ENCODE results near the gene SOX1.

SOX1 gene

GRCh38 chr13:112072534-112073244, 5.7 kb downstream of the SOX1 start:
- no peak for DNase-seq (ENCODE audit: low read depth in 2 of 2)

- DNase-seq (ENCODE audit: low read depth in 2 of 2): no peak
Measured at GRCh38 chr13:112073245-112074138, 6.5 kb downstream of the SOX1 start.

GRCh38 chr13:112074139-112074865, 7.4 kb downstream of the SOX1 start:
- no peak for DNase-seq (ENCODE audit: low read depth in 2 of 2)

GRCh38 chr13:112077729-112078128, 10.8 kb downstream of the SOX1 start:
- no peak for DNase-seq (ENCODE audit: low read depth in 2 of 2)

GRCh38 chr13:112078216-112078615, 11.3 kb downstream of the SOX1 start:
- no peak for DNase-seq (ENCODE audit: low read depth in 2 of 2)

GRCh38 chr13:112078879-112079531, 12.1 kb downstream of the SOX1 start:
- no peak for DNase-seq (ENCODE audit: low read depth in 2 of 2)

GRCh38 chr13:112079696-112080095, 12.7 kb downstream of the SOX1 start:
- no peak for DNase-seq (ENCODE audit: low read depth in 2 of 2)

GRCh38 chr13:112083971-112084370, 17.0 kb downstream of the SOX1 start:
- no peak for DNase-seq (ENCODE audit: low read depth in 2 of 2)

GRCh38 chr13:112092453-112092852, 25.5 kb downstream of the SOX1 start:
- DNase-seq (ENCODE audit: low read depth in 2 of 2): no peak

- DNase-seq (ENCODE audit: low read depth in 2 of 2): no peak
Measured at GRCh38 chr13:112095354-112095753, 28.4 kb downstream of the SOX1 start.

GRCh38 chr13:112096959-112097358, 30.0 kb downstream of the SOX1 start:
- no peak for DNase-seq (ENCODE audit: low read depth in 2 of 2)

GRCh38 chr13:112097770-112098169, 30.8 kb downstream of the SOX1 start:
- no peak for DNase-seq (ENCODE audit: low read depth in 2 of 2)

GRCh38 chr13:112098699-112099098, 31.8 kb downstream of the SOX1 start:
- DNase-seq (ENCODE audit: low read depth in 2 of 2): no peak

GRCh38 chr13:112101360-112101930, 34.5 kb downstream of the SOX1 start:
- DNase-seq (ENCODE audit: low read depth in 2 of 2): no peak

- no peak for DNase-seq (ENCODE audit: low read depth in 2 of 2)
Measured at GRCh38 chr13:112102243-112102642, 35.3 kb downstream of the SOX1 start.

GRCh38 chr13:112103260-112103838, 36.4 kb downstream of the SOX1 start:
- DNase-seq (ENCODE audit: low read depth in 2 of 2): no peak

GRCh38 chr13:112103961-112104880, 37.3 kb downstream of the SOX1 start:
- no peak for DNase-seq (ENCODE audit: low read depth in 2 of 2)

GRCh38 chr13:112104881-112105234, 37.9 kb downstream of the SOX1 start:
- no peak for DNase-seq (ENCODE audit: low read depth in 2 of 2)

- DNase-seq (ENCODE audit: low read depth in 2 of 2): no peak
Measured at GRCh38 chr13:112105244-112105681, 38.3 kb downstream of the SOX1 start.

- DNase-seq (ENCODE audit: low read depth in 2 of 2): no peak
Measured at GRCh38 chr13:112105892-112106291, 38.9 kb downstream of the SOX1 start.
